Upper lobe of left lung (tissue), 6 donors: ENCODE data around the gene BCAS1. TPM values are rescaled to one million over a fixed set of nuclear protein-coding genes. Genes with fewer than 3 reads are reported as not detected.

Experiments
- ATAC-seq, 2 donors: fragments of 200-7000 bp; cut with Tn5 transposase; one replicate each; pipeline ENCODE4 v1.9.1; 2022; ENCODE audit warnings: mild to moderate bottlenecking in 2 of 2, moderate library complexity in 2 of 2; ENCODE audit not compliant: low FRiP score in 2 of 2
- DNase-seq, 2 donors: peaks; one replicate each; pipeline ENCODE4 v3.0.0-alpha.2; 2019 to 2020
- H3K27ac ChIP-seq, 4 donors: fragments of 200-600 bp; sonication (generic); one replicate each; pipeline ENCODE4 v1.5.1; 2016 to 2019
- H3K27me3 ChIP-seq, 4 donors: fragments of 200-600 bp; sonication (generic); one replicate each; pipeline ENCODE4 v1.5.1; 2017 to 2019
- H3K36me3 ChIP-seq, 4 donors: fragments of 200-600 bp; sonication (generic); one replicate each; pipeline ENCODE4 v1.5.1; 2016 to 2019
- H3K4me1 ChIP-seq, 4 donors: fragments of 200-600 bp; sonication (generic); one replicate each; pipeline ENCODE4 v1.5.1; 2018 to 2019
- H3K4me3 ChIP-seq, 4 donors: fragments of 200-600 bp; sonication (generic); one replicate each; pipeline ENCODE4 v1.5.1; 2017 to 2019; ENCODE audit warnings: mild to moderate bottlenecking in 2 of 4, moderate library complexity in 1 of 4
- H3K9me3 ChIP-seq, 4 donors: fragments of 200-600 bp; sonication (generic); one replicate each; pipeline ENCODE4 v1.5.1; 2018 to 2019
- EP300 ChIP-seq, 4 donors: sonication (generic); formaldehyde crosslinking; IDR thresholded peaks; one replicate each; pipeline ENCODE4 v1.5.1; 2017; ENCODE audit warnings: antibody characterized with exemption in 4 of 4, control low read depth in 2 of 4
- POLR2A ChIP-seq, 4 donors: fragments of 450-650 bp; IDR thresholded peaks; one replicate each; pipeline ENCODE4 v1.5.1; 2016 to 2017; ENCODE audit warnings: antibody characterized with exemption in 4 of 4, mild to moderate bottlenecking in 2 of 4
- POLR2AphosphoS5 ChIP-seq, 2 donors: sonication (generic); formaldehyde crosslinking; IDR thresholded peaks; one replicate each; pipeline ENCODE4 v1.5.1; 2017; ENCODE audit warnings: antibody characterized with exemption in 2 of 2
- WGBS, 2 donors: methylation state at CpG; one replicate each; pipeline ENCODE4 v1.1.5; 2017 to 2018; 5-methylcytosine and 5-hydroxymethylcytosine counted together
- total RNA-seq, 6 donors: library from RNA; depleted of rRNA in 4 of 6; stranded (reverse); fragments of >200 nt in 4 of 6; gene quantifications; one replicate each; pipeline versions ENCODE4 v1.1.0 to v1.2.1, GENCODE V29; 2016 to 2021
- TF ChIP-seq, protein P1 (sequence below), 6 experiments: fragments of 450-650 bp in 4 of 6; fragments of 200-600 bp in 2 of 6; sonication (generic) in 2 of 6; IDR thresholded peaks; one replicate each; pipeline ENCODE4 v1.5.1; 2016 to 2019; ENCODE audit warnings: antibody characterized with exemption in 6 of 6
- donor health status: DM: no; HTN: no; CAD: no; lungs with moderate emphysema.
- donor health status: DM: no; HTN: yes; CAD: no; lungs with severe emphysema.

The BCAS1 gene
- total RNA-seq, 6 donors from 2014 or later, result 0.74 to 11.2 (median 1.3) TPM

DNA sequence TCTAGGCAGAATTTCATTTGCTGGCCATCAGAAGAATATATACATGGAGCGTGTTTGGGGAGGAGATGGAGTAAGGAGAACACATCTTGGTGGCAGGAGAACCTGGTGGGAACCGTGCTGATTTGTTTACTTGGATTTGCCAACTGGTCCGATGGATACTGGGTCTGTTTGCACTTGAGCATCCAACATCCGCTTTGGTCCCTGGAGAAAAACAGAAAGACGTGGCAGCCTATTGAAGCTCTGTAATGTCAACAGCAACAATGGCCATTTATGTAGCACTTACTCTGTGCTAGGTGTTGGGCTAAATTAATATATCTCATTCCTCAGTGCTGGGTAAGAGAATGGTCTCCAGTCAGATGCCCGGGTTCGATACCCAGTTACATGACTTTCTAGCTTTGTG, 125.6 kb downstream of the BCAS1 start:
- no peak overlapping the region for H3K27ac ChIP-seq
- TF ChIP-seq POLR2A (IDR thresholded peaks at IDR 0.05), result no peak
- TF ChIP-seq EP300 (IDR thresholded peaks at IDR 0.05), result no peak
- TF ChIP-seq, protein P1, sequence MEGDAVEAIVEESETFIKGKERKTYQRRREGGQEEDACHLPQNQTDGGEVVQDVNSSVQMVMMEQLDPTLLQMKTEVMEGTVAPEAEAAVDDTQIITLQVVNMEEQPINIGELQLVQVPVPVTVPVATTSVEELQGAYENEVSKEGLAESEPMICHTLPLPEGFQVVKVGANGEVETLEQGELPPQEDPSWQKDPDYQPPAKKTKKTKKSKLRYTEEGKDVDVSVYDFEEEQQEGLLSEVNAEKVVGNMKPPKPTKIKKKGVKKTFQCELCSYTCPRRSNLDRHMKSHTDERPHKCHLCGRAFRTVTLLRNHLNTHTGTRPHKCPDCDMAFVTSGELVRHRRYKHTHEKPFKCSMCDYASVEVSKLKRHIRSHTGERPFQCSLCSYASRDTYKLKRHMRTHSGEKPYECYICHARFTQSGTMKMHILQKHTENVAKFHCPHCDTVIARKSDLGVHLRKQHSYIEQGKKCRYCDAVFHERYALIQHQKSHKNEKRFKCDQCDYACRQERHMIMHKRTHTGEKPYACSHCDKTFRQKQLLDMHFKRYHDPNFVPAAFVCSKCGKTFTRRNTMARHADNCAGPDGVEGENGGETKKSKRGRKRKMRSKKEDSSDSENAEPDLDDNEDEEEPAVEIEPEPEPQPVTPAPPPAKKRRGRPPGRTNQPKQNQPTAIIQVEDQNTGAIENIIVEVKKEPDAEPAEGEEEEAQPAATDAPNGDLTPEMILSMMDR (IDR thresholded peaks at IDR 0.05), result no peak
- no peak for TF ChIP-seq POLR2AphosphoS5 (IDR thresholded peaks at IDR 0.05)
- H3K4me1 ChIP-seq, result peaks cover 9 to 25% (median 16%) of the 10 kb centered on the region in 4 donors
- ATAC-seq (no peak), DNase-seq (no peak)
- no peaks in the 10 kb centered on the region for H3K9me3 ChIP-seq
- no peak overlapping the region for H3K4me3 ChIP-seq
- no peaks in the 10 kb centered on the region for H3K36me3 ChIP-seq
- WGBS, 2 donors, result 80 to 82% methylated on average over 7 of the region's 7 CpGs
- no peaks in the 10 kb centered on the region for H3K27me3 ChIP-seq

DNA sequence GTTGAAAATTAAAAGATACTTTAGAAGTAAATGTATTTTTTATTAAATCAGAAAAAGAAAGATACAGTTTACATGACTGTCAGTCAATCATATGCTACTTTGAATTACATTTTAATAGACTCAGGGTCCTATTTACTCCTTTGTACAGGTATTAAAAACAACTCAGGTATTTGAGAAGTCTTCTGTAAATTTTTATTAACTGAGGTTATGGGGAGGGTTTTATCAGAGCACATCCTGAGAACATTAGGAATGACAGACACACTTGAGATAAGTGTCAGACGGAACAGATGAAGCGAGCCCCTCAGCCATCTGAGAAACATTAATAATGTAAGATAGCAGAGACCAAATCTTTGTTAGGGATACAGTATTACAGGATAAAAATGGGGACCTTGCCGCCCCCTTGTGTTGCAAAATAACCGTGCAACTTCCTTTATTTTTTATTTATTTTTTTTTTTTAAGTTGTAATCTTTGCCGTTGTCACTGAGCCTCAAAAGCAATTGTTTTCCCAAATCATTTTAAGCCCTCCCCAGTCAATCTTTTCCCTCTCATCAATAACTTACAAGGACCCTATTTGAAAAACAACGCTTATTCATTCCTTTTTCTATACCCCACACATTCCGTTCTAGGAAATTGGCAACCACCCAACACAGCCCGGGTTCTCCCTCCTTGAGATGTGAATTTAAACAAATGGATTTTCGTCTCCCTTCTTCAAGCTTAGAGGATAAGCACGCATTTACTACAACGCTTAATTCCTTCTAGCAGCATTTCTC, 126.7 kb downstream of the BCAS1 start:
- 10 to 15% methylated on average over 11 of the region's 11 CpGs for WGBS, 2 donors
- Histone ChIP-seq H3K4me3 (peak overlapping the region in 1 of 4 donors; percentile 1), H3K27me3 (no peaks in the 10 kb centered on the region), H3K36me3 (no peaks in the 10 kb centered on the region), H3K27ac (no peak overlapping the region), H3K4me1 (peaks cover 11 to 25% (median 16%) of the 10 kb centered on the region in 4 donors), H3K9me3 (no peaks in the 10 kb centered on the region)
- no peak for TF ChIP-seq POLR2AphosphoS5 (IDR thresholded peaks at IDR 0.05)
- TF ChIP-seq, protein P1 (IDR thresholded peaks at IDR 0.05), result peak in 5 of 6 experiments; percentile 16 to 34 (median 29)
- ATAC-seq (no peak), DNase-seq (no peak)

DNA sequence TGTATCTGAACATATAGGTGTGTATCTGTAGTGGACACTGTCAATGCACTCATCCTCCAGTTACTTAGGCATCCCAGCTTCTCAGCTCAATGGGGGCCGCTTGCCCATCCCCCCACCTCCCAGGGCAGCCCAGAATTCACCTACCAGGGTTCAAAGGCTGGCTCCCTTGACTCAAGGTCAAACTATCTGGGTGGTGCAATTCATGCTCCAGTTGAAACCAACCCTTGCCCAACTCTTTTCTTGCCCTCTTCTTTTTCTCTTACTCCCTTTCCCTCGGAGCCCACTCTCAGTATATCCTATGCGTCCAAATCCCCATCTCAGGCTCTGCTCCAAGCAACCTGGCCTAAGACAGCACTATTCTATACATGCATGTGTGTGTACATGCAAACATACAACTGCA, 127.4 kb downstream of the BCAS1 start:
- Histone ChIP-seq H3K4me3 (no peak overlapping the region), H3K27ac (no peak overlapping the region), H3K36me3 (no peaks in the 10 kb centered on the region), H3K4me1 (peaks cover 11 to 28% (median 16%) of the 10 kb centered on the region in 4 donors), H3K27me3 (no peaks in the 10 kb centered on the region), H3K9me3 (no peaks in the 10 kb centered on the region)
- peak in 1 of 2 donors; percentile 8 for DNase-seq
- ATAC-seq, result no peak
- TF ChIP-seq, protein P1 (IDR thresholded peaks at IDR 0.05), result no peak
- TF ChIP-seq POLR2AphosphoS5 (IDR thresholded peaks at IDR 0.05) (no peak), EP300 (IDR thresholded peaks at IDR 0.05) (no peak), POLR2A (IDR thresholded peaks at IDR 0.05) (no peak)
- WGBS, 2 donors, result 85 to 96% methylated on average over 3 of the region's 3 CpGs

DNA sequence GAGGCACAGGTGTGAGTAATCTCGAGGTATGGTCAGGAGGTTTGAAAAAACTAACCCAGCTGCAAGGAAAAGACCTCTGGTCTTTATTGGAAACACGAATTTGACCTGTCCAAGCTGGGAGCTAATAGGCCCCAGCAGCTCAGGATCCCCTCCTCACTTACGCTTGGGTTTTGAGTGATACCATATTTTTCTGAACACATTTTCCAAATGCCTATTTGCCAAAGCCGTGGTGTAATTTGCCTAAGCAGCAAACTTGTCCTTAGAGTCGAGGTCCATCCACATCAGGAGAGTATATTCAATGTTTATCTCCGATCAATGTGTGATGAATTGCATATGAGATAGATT, 128.0 kb downstream of the BCAS1 start:
- no peaks in the 10 kb centered on the region for H3K9me3 ChIP-seq
- H3K4me1 ChIP-seq, result peaks cover 11 to 28% (median 16%) of the 10 kb centered on the region in 4 donors
- ATAC-seq, result no peak
- DNase-seq, result no peak
- no peak overlapping the region for H3K4me3 ChIP-seq
- WGBS, 2 donors, result 85 to 92% methylated on average over 5 to 6 of the region's 6 CpGs
- TF ChIP-seq, protein P1 (IDR thresholded peaks at IDR 0.05), result no peak
- no peaks in the 10 kb centered on the region for H3K36me3 ChIP-seq
- no peaks in the 10 kb centered on the region for H3K27me3 ChIP-seq
- H3K27ac ChIP-seq, result no peak overlapping the region
